GM23338 (cell line): Measurements from ENCODE around the gene FER.

Experiments
- CTCF ChIP-seq, 2 experiments: fragments of 200-600 bp in 1 of 2; sonication (generic) in 1 of 2; conservative IDR thresholded peaks; 2 replicates each; pipeline versions ENCODE4 v1.5.1 to v1.6.1; 2016 to 2017; ENCODE audit warnings: antibody characterized with exemption in 2 of 2, low read depth in 2 of 2, mild to moderate bottlenecking in 2 of 2, moderate library complexity in 1 of 2
- EZH2 ChIP-seq: fragments of 200-600 bp; sonication (generic); IDR thresholded peaks from one replicate; pipeline ENCODE4 v1.8.0; 2017; ENCODE audit warnings: antibody characterized with exemption, mild to moderate bottlenecking, low read depth; ENCODE audit not compliant: unreplicated experiment
- EZH2phosphoT487 ChIP-seq: fragments of 200-600 bp; sonication (generic); IDR thresholded peaks from one replicate; pipeline ENCODE4 v1.8.1; 2018; ENCODE audit warnings: antibody characterized with exemption; ENCODE audit not compliant: unreplicated experiment
- POLR2AphosphoS5 ChIP-seq: IDR thresholded peaks from 2 replicates; pipeline ENCODE4 v1.6.1; 2016; ENCODE audit warnings: antibody characterized with exemption, low read depth
- REST ChIP-seq: IDR thresholded peaks from one replicate; pipeline ENCODE4 v1.6.1; 2018; ENCODE audit warnings: antibody characterized with exemption; ENCODE audit not compliant: unreplicated experiment
- STAT1 ChIP-seq: IDR thresholded peaks from one replicate; pipeline ENCODE4 v1.6.1; 2016; ENCODE audit warnings: antibody characterized with exemption; ENCODE audit not compliant: unreplicated experiment

- TF ChIP-seq CTCF (conservative IDR thresholded peaks at IDR 0.05; ENCODE audit: low read depth in 2 of 2), result no peak
- TF ChIP-seq EZH2, result no peak
- no peak for TF ChIP-seq REST
- no peak for TF ChIP-seq POLR2AphosphoS5
- no peak for TF ChIP-seq STAT1
- TF ChIP-seq EZH2phosphoT487, result no peak
These were observed 250.0 kb downstream of the FER start for GRCh38 chr5:108997720-108998119.
